Fibroblast of skin of left biceps (primary cell): Measurements from ENCODE around the gene PACRG.
"Not testable (repeated sequence)": the region's sequence is repeated elsewhere in the genome, so short reads cannot be mapped to it uniquely, and the experiment has no call there.

Experiments used
- DNase-seq, 2 experiments: peaks; one replicate each; pipeline ENCODE4 v3.0.0-alpha.2; 2013; ENCODE audit warnings: low read depth in 2 of 2

The PACRG gene

DNA sequence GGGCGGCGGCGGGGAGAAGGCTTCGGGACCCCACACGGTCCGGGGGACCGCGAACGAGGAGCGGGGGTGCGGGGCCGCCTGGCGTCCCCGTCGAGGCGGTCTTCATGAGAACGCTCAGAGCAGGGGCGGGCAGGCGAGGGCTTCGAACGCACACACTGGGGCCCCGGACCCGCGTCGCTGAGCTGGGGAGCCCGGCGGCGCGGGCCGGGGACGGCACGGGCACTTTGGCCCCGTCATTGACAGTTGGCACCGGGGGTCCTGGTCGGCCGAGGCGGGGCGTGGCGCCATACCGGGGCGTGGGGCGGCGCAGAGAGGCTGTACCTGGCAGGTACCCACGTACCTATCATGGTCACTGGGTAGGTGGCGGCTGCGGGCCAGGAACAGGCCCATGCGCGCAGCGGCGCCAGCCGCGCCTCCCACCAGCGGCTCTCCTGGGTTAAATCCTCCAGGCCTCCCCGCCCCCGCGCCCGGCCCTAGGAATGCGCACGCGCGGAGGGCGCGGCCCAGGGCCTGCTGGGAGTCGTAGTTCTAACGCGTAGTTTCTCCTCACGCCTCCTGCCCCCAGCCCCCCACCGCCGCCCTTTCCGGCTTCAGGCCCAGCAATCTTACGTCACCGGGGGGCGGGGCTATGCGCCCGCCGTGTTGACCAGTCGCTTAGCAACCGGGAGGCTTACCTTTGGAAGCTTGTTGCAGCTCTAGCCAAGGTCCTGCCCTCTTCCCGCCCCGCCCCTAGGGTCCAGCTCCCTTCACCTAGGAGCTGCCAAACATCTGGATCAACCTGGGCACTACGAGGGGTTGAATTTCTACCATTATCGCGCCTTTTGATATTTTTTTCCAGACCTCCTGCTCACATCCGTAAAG is at the start of gene PACRG, which contains the start of gene PRKN:
Gene PACRG (plus strand): TSS at position 653 of the 861 bp plus-strand sequence.
Gene PRKN (minus strand): TSS at position 445 of the 861 bp plus-strand sequence.
- DNase-seq, result peak; percentile 90 to 91

DNA sequence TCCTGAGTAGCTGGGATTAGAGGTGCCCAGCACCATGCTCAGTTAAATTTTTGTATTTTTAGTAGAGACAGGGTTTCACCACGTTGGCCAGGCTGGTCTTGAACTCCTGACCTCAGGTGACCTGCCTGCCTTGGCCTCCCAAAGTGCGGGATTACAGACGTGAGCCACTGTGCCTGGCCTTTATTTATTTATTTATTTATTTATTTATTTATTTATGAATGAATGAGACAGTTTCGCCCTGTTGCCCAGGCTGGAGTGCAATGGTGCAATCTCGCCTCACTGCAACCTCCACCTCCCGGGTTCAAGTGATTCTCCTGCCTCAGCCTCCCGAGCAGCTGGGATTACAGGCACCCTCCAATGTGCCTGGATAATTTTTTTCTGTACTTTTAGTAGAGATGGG is 48.9 kb upstream of the PACRG start:
- DNase-seq, result not testable (repeated sequence)

DNA sequence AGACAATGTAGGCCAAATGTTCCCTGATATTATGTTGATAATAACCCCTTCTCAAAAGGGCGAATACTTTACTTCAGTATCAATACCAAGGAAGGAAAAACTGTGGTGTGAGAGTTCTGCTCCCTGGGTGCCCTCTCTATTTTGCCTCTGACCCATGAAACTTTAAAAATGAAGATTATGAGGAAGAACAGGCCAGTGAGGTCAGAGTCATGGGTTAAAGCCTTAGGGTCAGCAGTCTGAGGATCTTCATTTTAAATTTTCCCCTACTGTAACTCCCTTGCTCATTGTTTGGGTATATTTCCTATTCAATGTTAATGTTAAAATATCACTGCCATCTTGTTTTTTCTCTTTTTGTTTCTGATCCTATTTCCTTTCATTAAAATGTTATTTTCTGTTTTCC is 48.1 kb upstream of the PACRG start:
- no peak for DNase-seq

DNA sequence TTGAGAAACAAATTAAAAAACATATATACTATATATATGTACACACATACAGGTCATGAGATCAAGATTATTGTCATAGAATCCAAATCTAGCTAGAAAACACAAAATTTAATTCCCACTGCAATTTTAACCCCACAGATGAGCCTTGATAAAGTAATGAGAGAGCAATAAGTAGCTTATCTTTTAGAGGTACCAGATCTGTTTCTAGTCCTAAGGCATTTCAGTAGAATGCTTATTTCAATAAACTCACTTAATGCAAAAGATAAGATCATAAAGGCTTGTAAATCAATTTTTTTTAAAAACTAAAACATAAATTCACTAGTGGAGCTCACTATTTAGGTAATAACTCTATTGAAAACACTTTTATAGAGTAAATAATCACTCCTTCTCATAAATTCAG is 47.4 kb upstream of the PACRG start:
- DNase-seq, result no peak

DNA sequence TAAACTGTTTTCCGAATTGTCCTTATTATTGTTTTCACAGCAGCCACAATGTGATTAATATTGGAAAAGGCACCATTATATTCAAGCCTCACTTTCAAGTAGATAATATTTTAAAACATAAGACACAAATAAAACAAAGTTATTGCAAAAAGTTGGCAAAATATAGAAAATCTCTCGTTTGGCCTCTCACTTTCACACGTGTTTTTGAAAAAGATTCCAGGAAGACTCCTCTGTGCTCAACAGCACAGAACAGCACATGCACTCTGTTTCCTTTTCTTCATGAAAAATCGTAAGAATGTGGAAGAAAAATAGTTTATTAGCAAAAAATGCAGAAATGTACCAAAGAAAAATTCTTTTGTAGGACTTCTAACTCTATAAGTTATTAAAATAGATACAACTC is 46.9 kb upstream of the PACRG start:
- DNase-seq, result no peak

DNA sequence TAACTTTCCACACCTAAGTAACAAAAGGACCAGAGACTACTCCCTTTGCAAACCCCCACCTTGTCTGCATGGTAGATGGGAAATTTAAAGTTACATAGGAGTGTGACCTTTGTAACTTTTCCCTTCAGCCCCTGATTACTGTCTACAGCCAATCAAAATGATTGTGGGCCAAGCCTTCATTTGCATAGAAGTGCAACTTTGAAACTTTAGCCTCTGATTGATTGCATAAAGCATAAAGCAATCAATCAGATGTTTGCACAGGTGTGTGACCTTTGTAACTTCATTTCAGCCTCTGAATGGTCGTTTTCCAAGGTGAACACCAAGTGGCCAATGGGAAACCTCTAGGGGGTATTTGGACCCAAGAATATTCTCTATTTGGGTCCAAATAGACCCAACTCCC is 46.3 kb upstream of the PACRG start:
- DNase-seq, result no peak

DNA sequence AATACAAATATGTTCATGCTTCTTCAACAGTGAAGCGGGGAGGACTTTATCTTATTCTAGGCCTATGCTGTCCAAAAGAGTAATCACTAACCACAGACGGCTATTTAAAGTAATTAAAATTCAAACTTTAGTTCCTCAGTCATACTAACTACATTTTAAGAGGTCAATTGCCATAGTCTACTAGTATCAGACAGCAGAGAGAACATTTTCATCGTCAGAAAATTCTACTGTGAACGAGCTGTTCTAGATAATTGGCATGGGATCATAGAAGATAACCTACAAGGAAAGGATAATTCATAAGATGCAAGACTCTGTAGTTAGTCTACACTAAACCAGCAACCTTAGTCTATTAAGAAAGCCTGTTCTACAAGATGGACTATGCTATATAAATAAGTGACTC is 44.6 kb upstream of the PACRG start:
- DNase-seq, result no peak

DNA sequence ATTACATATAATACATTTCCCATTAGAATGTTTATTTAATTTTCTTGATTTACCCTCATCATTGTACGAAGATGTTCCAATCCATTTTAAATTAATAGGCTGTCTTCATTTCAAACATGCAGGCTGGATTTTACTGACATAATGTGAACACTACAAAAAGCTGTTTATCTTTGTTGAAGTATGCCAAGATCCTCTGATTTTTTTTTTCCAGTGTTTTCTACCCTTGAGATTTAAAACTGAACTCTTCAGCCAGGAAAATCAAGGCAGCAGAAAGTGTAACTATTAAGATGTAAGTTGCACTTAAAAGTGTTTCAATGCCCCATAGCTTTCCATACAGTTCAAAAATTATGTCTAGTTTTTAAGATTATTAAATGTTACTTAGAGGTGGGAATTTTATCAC is 43.7 kb upstream of the PACRG start:
- DNase-seq, result no peak

DNA sequence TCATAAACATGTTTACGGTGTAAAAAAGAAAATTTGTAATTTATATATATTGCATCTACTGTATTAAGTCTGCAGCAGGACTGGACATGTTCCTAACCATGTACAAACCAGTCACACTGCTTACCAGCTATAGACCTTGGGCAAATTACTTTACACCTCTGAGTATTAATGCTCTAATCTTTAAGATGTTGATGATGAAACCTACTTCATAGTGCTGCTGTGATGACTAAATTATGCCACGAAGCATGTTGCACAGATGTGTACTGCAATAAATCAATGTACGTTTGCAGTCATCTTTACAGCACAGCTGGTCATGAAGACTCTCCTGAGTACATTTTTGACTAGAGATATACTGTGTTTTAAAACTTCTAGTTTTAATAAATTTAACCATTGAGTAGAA is 42.8 kb upstream of the PACRG start:
- DNase-seq, result no peak

DNA sequence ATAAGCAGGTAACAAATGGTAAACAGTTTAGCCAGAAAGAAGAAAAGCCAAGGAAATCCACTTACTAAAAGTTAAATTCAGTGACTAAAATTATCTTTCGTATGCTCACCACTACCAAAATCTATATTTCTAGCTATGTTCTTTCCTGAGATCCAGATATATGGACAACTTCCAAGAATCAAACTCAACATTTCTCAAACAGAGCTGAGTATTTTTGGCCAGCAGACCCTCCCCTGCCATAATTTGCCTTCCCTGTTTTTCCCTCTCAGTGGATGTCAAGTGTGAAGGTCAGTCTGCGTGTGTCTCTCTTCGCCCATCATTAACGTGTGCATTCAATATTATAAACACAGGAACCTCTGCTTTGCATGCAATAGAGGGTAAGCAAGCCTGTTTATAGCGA is 42.2 kb upstream of the PACRG start:
- no peak for DNase-seq

DNA sequence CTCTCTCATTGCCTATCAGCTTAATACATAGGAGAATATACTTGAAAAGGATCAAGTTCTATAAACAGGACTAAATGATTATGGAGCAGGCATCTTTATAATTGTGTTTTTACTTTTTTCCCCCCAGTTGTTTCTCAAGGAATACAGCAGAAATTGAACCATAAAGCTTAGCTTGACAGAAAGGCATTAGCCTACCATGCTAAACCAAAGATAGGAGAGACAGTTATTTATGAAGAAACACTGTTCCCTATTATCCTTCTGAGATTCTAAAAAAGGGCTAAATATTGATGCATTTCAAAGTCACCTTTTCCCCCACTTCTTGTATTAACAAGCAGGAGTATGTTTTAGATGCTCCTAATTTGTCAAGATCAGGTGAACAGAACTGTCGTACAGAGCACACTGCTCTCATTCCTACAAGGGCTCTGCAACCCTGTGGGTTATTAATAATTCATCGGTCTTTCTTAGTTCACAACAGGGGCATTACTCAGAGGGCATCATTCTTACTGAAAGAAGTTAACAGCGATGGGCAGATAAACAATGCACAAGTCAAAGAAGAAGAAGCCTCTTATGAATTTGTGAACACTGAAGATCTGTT is 38.9 kb upstream of the PACRG start:
- no peak for DNase-seq

DNA sequence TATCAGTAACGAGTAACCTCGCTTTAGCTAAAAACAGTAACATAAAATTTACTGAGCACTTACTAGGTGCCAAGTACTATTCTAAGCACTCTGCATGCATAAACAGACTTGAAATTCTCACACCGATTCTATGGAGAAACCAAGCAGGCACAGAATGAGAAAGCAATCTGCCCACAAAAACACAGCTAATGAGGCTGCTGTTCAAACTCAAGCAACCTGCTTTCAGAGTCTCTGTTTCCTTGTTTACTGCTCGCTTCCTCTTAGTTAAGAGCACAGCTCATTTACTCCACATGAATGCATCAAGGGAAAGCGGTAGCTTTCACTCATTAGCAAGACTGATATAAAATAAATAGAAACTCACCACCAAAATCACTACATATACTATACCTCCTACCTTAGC is 37.6 kb upstream of the PACRG start:
- DNase-seq, result no peak

DNA sequence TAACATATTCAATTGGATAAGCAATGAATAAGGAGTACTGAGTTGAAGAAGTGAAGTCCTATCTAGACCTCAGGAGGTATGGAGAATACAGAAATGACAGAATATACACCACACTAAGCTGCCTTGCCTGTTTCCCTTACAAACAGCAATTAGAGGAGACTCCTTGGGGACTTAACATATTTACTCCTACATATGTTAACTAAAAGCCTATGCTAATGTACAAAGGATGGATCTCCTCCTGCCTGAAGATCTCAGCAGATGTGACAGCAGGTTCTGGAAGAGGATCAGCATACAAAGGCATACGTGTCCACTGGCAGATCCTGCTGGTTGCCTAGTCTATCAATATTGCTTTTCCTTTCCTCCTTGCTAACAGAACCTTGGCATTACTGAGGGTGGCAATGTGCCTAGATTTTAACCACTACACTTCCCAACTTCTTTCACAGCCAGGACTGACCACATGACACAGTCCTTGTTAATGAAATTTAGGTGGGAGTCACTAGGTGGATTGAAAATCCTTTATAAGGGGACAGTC is 29.8 kb upstream of the PACRG start:
- DNase-seq, result no peak

DNA sequence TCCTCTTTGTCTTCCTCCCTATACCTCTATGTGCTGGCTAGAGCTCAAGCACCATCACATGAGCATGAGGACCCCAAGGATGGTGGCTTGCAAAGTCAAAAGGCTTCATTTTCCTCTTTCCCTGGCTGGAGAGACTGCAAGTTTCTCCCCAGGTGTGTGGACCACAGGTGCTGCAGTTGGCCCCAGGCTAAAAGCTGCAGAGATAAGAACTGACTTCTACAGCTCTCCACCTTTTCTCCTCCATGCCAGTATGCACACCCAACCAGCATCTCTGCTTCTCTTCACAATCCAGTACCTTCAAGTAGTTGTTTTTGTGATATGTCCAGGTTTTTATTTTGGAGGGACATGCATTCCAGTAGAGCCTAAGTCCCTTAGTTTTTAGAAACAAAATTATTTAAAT is 29.3 kb upstream of the PACRG start:
- no peak for DNase-seq

DNA sequence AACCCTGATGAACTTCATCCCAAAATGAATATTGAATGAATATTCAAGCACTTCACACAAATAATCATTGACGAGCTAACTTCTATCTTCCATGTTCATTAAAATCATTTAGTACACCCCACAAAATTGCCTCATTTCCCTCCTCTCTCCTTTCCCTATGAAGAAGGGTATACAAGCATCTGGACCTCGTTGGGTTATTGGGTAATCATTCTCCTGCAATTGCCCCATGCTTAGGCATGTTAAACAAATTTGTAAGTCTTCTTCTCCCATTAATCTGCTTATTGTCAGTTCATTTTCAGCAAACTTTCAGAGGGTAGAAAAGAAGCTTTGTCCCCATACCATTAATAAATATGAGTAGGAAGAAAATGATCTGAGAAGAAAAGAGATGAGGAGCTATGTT is 27.8 kb upstream of the PACRG start:
- peak in 1 of 2 experiments; percentile 3 for DNase-seq

DNA sequence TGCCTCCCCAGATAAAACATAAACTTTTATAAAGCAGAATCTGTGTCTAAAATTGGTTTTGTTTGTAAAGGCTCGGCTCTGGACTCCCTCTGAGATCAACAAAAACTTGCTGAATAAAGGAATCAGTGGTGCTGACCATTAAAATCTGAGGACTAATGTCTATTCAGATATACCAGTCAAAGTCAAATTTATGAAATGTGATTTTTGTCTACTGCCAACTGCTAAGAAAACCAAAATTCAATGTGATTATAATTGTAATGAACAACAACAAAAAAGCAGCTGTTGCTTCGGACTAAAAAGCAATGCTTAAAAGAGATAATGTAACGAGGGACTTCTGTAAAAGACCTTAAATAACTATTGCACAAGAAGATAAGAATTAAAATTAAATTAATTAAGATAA is 26.8 kb upstream of the PACRG start:
- no peak for DNase-seq

DNA sequence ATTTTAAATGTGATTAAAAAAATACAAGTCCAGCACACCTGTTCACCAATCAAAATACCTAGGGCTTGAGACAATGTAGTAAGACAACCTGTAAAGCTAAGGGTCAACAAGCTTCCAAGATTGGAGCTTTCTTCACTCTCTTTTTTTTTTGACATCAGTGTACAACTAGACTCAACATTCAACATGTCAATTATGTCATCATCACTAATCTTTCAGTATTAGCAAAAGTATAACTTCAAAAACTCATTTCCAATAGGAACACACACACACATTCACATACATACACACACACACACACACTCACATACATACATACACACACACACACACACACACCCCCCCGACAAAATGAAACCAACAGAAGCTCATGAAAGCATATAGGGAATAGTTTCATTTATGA is 26.2 kb upstream of the PACRG start:
- no peak for DNase-seq

DNA sequence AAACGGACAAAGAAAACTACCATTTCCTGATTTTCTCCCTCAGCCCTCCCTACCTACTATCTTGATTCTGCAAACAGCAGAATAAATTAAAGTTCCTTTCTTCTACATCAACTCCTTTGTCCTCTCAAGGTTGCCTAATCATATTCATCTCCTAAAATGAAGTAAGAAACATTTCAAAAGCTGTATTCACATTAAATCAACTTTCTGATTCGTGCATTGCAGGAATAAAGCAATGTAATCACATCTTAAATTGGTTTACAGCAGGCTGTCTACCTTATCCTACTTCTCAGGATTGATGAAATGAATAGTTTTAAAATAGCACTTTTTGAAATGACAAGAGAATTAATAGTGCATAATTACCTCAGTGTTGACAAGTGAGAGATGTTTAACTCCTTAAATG is 25.3 kb upstream of the PACRG start:
- no peak for DNase-seq

DNA sequence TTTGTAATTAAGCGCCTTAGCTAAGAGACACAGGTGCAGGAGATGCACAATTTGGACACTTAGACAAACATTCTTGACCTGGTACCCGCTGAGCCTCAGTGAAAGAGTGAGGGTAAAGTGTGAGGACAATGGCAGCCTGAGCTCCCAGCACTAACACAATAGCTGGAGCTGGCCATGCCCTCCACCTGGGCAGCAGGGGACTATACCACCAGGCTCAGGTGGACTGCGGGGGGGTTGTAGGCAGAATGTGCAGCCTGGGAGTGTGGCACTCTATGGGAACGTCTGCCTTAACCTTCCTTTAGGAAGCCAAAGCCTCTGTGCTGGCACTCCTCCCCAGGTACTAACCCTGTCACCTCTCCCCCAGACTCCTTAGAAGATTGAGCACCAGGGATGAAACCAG is 23.8 kb upstream of the PACRG start:
- DNase-seq, result no peak

DNA sequence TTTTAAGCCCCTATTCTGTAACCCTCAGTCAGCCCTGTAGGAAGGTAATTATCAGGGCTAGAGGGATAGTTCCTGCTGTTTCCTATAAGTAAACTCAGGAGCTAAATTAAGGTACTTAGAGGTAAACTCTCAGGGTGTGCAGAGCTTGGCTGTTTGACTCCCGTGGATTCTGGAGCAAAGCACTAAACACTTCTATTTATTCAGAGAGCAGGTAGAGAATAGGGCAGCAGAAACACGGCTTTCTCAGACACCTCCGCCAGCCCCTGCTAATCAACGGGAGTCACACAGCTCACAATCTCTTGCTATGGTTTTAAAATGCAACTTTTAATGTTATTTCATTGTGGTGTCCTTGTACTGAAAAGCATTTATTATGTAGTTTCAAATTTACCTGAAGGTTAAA is 22.0 kb upstream of the PACRG start:
- no peak for DNase-seq

DNA sequence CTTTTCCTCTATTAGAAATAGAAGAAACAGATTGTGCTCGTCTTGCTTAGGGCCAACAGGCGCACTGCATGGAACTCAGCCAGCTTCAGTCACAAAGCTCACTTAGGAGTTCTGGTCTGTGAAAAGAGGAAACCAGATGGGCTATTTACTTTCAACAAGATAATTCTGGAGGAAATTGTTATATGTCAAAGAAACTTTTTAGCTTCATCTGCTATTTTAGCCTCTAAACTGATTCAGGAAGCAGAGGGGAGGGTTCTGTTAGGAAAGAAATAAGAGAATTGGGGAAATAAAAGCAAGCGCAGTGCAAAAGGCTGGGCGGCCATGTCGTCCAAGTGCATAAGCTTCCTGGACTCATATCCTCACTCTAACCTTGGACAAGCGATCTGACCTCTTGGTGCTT is 21.5 kb upstream of the PACRG start:
- no peak for DNase-seq

DNA sequence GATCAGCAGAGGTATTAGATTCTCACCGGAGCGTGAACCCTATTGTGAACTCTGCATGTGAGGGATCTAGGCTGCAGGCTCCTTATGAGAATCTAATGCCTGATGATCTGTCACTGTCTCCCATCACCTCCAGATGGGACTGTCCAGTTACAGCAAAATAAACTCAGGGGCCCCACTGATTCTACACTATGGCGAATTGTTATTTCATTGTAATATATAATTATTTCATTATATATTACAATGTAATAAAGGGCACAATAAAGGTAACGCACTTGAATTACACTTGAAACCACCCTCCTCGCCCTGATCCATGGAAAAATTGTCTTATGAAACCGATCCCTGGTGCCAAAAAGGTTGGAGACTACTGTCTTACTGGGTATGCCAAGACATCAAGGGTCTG is 18.8 kb upstream of the PACRG start:
- no peak for DNase-seq

DNA sequence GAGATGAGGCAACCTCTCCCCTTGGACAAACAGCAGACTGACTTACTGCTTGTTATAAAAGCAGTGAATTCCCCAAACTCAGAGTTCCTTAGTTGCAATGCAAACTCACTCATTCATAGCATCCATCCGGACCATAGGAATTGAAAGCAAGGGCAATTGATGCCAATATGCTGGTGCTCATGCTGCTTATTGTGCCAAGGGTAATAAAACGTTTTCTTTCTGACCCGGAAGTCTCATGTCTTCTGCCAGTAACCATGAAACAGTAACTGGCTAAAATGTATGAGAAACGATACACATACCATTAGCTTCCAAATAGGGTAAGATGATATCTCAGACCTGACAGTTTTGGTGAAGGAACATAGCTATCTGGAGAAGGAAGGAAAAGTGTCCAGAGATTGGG is 18.3 kb upstream of the PACRG start:
- DNase-seq, result no peak
